WTC11 (cell line): ENCODE measurements around the gene ARHGEF1.

ENCODE experiments used
- ATF2 ChIP-seq: sonication (generic); formaldehyde crosslinking; IDR thresholded peaks from 2 replicates; pipeline ENCODE4 v1.8.1; 2022; ENCODE audit warnings: low read depth, missing genetic modification reagents, borderline replicate concordance
- ATF3 ChIP-seq: sonication (generic); formaldehyde crosslinking; conservative IDR thresholded peaks from 2 replicates; pipeline ENCODE4 v1.8.1; 2022; ENCODE audit warnings: mild to moderate bottlenecking, missing genetic modification reagents
- ATF6 ChIP-seq: sonication (generic); formaldehyde crosslinking; IDR thresholded peaks from 2 replicates; pipeline ENCODE4 v1.8.1; 2023; ENCODE audit warnings: mild to moderate bottlenecking, missing genetic modification reagents
- CREM ChIP-seq: sonication (generic); formaldehyde crosslinking; IDR thresholded peaks from 2 replicates; pipeline ENCODE4 v1.8.1; 2022; ENCODE audit warnings: mild to moderate bottlenecking, missing genetic modification reagents, moderate library complexity
- CTCF ChIP-seq: fragments of 200-600 bp; IDR thresholded peaks from 2 replicates; pipeline ENCODE4 v1.8.0; 2022; ENCODE audit warnings: antibody characterized with exemption
- ESRRA ChIP-seq: sonication (generic); formaldehyde crosslinking; IDR thresholded peaks from 2 replicates; pipeline ENCODE4 v1.8.1; 2022; ENCODE audit warnings: mild to moderate bottlenecking, missing genetic modification reagents, borderline replicate concordance
- ETV6 ChIP-seq: sonication (generic); formaldehyde crosslinking; IDR thresholded peaks from 2 replicates; pipeline ENCODE4 v1.8.1; 2022; ENCODE audit warnings: mild to moderate bottlenecking, missing genetic modification reagents
- MAX ChIP-seq: sonication (generic); formaldehyde crosslinking; IDR thresholded peaks from 2 replicates; pipeline ENCODE4 v1.8.0; 2022; ENCODE audit warnings: mild to moderate bottlenecking, missing genetic modification reagents
- MLX ChIP-seq: sonication (generic); formaldehyde crosslinking; IDR thresholded peaks from 2 replicates; pipeline ENCODE4 v1.8.1; 2023; ENCODE audit warnings: mild to moderate bottlenecking, missing genetic modification reagents, moderate library complexity
- STAT6 ChIP-seq: sonication (generic); formaldehyde crosslinking; conservative IDR thresholded peaks from 2 replicates; pipeline ENCODE4 v1.8.1; 2023; ENCODE audit warnings: mild to moderate bottlenecking, low read depth, missing genetic modification reagents, moderate library complexity
- TCF7 ChIP-seq: sonication (generic); formaldehyde crosslinking; IDR thresholded peaks from 2 replicates; pipeline ENCODE4 v1.8.0; 2022; ENCODE audit warnings: mild to moderate bottlenecking, low read depth, missing genetic modification reagents, moderate library complexity
- ZBTB43 ChIP-seq: sonication (generic); formaldehyde crosslinking; IDR thresholded peaks from 2 replicates; pipeline ENCODE4 v1.8.1; 2023; ENCODE audit warnings: mild to moderate bottlenecking, missing genetic modification reagents
- ZNF121 ChIP-seq: sonication (generic); formaldehyde crosslinking; IDR thresholded peaks from 2 replicates; pipeline ENCODE4 v1.8.0; 2023; ENCODE audit warnings: missing genetic modification reagents
- ZNF317 ChIP-seq: sonication (generic); formaldehyde crosslinking; IDR thresholded peaks from 2 replicates; pipeline ENCODE4 v1.8.1; 2023; ENCODE audit warnings: low read depth, mild to moderate bottlenecking, moderate library complexity, missing genetic modification reagents, borderline replicate concordance

- no peak for TF ChIP-seq ESRRA (CRISPR knock-in tag)
- no peak for TF ChIP-seq ETV6
- no peak for TF ChIP-seq MAX
- no peak for TF ChIP-seq CTCF
- TF ChIP-seq ATF6 (CRISPR knock-in tag), result no peak
- no peak for TF ChIP-seq ATF3 (CRISPR knock-in tag)
- no peak for TF ChIP-seq ZNF121
- no peak for TF ChIP-seq ZNF317 (CRISPR knock-in tag)
- TF ChIP-seq ATF2 (CRISPR knock-in tag), result no peak
- TF ChIP-seq STAT6 (CRISPR knock-in tag), result no peak
- TF ChIP-seq MLX (CRISPR knock-in tag), result no peak
- no peak for TF ChIP-seq CREM (CRISPR knock-in tag)
- TF ChIP-seq TCF7 (CRISPR knock-in tag), result no peak
- no peak for TF ChIP-seq ZBTB43 (CRISPR knock-in tag)
Measured at GRCh38 chr19:41837981-41838708, 44.8 kb upstream of the ARHGEF1 start.
